GM12872 (cell line): ENCODE measurements around the gene TKTL1.

Source experiments
- TF ChIP-seq, protein P1 (sequence below): IDR thresholded peaks from 3 replicates; pipeline ENCODE4 v1.5.1; 2011; ENCODE audit warnings: low read depth, mild to moderate bottlenecking, low read length, moderate library complexity; ENCODE audit not compliant: insufficient read depth

The TKTL1 gene

GRCh38 chrX:154303476-154303875 lies 7.9 kb downstream of the TKTL1 start:
- TF ChIP-seq, protein P1, sequence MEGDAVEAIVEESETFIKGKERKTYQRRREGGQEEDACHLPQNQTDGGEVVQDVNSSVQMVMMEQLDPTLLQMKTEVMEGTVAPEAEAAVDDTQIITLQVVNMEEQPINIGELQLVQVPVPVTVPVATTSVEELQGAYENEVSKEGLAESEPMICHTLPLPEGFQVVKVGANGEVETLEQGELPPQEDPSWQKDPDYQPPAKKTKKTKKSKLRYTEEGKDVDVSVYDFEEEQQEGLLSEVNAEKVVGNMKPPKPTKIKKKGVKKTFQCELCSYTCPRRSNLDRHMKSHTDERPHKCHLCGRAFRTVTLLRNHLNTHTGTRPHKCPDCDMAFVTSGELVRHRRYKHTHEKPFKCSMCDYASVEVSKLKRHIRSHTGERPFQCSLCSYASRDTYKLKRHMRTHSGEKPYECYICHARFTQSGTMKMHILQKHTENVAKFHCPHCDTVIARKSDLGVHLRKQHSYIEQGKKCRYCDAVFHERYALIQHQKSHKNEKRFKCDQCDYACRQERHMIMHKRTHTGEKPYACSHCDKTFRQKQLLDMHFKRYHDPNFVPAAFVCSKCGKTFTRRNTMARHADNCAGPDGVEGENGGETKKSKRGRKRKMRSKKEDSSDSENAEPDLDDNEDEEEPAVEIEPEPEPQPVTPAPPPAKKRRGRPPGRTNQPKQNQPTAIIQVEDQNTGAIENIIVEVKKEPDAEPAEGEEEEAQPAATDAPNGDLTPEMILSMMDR, result no peak

DNA sequence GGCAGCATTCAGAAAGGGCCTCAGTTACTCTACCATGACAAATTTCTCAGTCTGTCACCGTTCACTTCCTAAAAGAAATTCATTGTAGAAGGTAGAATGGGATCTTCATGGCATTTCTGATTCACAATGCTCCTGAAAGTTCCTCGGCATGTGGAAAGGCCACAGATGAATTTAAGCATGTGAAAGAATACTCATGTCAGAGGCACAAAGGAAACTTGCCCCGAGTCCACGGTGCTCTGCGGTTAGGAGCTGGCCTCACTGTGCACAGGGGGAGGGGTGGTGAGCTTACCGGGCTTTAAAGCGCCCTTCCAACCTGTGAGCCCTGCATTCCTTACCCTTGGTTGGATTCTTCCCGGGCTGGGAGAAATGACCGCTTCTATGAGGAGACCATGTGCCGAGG lies 9.3 kb downstream of the TKTL1 start:
- TF ChIP-seq, protein P1, result no peak

GRCh38 chrX:154305541-154306205 lies 10.1 kb downstream of the TKTL1 start:
- TF ChIP-seq, protein P1, result no peak

DNA sequence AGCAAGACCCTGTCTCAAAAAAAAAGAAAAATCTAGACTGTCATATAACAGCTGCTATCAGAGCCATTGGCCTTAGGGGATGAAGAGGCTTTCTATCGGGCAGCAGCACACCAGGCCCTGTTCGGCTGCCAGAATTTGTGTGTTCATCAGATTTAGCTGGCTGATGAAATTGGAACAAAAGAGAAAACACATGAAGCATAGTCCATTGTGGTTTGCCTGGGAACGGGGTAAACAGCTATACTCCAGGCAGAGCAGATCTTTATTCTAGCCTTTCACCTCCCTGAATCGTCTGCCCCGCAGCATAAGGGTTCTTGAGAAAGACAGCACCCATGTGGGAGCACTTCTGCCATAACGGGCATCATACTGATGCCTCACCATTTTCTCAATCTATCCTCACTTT lies 11.6 kb downstream of the TKTL1 start:
- TF ChIP-seq, protein P1, result no peak

DNA sequence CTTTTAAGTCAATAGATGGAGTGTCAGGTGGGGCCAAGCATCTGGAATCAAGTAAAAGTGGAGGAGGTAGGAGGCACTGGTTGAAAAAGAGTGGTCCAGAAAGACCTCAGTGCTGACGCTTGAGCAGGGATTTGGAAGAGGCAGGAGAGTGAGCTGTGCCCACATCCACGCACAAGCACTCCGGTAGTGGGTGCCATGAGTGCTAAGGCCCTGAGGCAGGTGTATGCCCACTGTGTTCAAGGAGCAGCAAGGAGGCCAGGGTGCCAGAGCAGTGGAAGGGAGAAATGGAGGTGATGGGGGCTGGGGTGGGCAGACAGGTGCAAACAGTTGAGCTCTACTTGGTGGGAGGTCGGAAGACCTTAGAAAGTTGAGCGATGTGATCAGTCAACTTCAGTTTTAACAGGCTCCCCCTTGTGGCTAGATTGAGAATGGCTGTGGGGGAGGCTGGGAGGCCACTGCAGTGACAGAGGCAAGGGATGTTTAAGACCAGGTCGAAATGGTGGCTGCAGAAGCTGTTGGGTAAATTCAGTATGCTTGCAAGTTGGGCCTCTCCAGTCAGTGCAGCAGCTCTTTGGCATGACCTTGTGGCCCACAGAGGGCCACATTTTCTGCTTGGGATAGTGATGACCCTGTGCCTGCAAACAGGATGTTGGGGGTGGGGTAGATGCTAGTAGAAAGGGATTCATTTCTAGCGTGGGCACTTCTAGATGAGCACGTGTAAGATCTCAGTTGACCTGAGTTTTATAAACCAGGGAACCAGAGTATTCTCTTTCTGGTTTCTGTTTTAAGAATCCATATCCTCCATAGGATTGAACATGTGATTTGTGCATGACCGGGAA lies 12.7 kb downstream of the TKTL1 start:
- TF ChIP-seq, protein P1, result peak; percentile 83

DNA sequence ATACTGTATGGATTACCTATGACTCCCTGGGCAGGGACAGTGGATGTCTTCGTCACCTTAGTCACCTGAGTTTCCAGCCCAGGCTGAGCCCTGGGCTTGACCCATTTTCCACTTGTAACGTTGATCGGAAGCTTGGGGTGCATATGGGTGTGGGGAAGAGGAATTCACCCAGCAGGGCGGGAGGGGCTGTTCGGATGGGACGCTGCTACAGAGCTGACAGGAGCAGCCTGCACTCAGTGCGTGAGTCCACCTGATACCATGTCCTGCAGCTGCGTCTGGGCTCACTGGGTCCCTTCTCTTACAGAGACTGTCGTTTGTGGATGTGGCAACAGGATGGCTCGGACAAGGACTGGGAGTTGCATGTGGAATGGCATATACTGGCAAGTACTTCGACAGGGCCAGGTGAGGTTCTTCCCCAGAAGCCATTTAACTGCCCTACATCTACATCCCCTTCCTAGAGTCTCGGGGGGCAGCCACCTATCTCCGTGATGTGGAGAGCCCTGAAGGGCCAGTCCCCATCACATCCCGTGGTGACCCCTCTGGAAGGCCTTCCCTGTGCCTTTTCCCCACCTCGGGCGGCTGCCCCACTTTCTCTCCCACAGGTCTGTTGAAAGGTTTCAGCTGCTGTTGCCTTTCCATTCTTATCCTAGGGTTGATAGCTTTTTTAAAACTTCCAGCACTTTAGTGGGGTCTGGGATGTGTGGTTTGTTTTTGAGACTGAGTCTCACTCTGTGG lies 13.6 kb downstream of the TKTL1 start:
- TF ChIP-seq, protein P1, result no peak

DNA sequence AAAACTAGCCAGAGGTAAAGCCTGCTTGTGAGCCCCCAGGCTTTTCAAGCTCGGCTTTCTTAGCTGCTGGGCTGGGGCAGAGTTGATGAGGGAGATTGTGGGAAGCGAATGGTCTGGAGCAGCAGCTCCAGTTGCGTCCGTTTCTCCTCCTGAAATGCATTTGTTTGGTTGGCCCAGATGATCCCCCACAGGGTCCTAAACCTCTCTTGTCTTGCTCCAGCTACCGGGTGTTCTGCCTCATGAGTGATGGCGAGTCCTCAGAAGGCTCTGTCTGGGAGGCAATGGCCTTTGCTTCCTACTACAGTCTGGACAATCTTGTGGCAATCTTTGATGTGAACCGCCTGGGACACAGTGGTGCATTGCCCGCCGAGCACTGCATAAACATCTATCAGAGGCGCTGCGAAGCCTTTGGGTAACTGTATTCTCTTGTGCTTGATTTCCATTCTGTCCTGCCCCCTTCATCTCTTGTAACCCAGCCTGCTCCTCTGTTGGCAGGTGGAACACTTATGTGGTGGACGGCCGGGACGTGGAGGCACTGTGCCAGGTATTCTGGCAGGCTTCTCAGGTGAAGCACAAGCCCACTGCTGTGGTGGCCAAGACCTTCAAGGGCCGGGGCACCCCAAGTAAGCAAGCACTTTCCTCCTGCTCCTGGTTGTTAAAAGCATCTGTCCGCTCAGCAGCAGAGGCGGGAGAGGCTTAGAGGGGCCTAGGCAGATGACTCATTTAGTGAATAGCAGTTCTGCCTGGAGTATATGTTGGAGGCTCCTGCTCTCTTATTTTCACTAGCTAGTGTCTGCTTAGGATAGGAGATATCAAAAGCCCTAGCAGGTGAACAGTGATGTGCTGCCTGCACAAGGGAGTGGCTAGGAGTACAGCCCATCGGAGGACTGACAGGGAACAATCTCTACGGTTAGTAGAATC lies 15.3 kb downstream of the TKTL1 start:
- TF ChIP-seq, protein P1, result no peak
